Large intestine (tissue), 3 donors: ENCODE data around the gene TMEM213. TPM values are rescaled to one million over a fixed set of nuclear protein-coding genes. Genes with fewer than 3 reads are reported as not detected.

Experiments used
- DNase-seq, 2 donors: peaks; one replicate each; pipeline versions ENCODE4 v3.0.0 to v3.0.0-alpha.2; 2013
- H3K27ac ChIP-seq: one replicate; pipeline ENCODE4 v1.5.1; 2013; ENCODE audit warnings: low read length
- H3K27me3 ChIP-seq: 2 replicates; pipeline ENCODE4 v1.6.1; 2013; ENCODE audit warnings: low read length; ENCODE audit not compliant: control insufficient read depth, insufficient read depth
- H3K36me3 ChIP-seq: 2 replicates; pipeline ENCODE4 v1.6.1; 2013; ENCODE audit warnings: low read length; ENCODE audit not compliant: control insufficient read depth, insufficient read depth
- H3K4me1 ChIP-seq: one replicate; pipeline ENCODE4 v1.6.1; 2013; ENCODE audit warnings: low read length; ENCODE audit not compliant: control insufficient read depth, insufficient read depth
- H3K4me3 ChIP-seq: one replicate; pipeline ENCODE4 v1.5.1; 2013; ENCODE audit warnings: low read length
- H3K9me3 ChIP-seq: one replicate; pipeline ENCODE4 v1.6.1; 2013; ENCODE audit warnings: mild to moderate bottlenecking, low read depth, low read length, moderate library complexity; ENCODE audit not compliant: control insufficient read depth
- WGBS: methylation state at CpG from one replicate; pipeline ENCODE4 v1.1.5; 2013; ENCODE audit warnings: low lambda C conversion rate; ENCODE audit not compliant: insufficient coverage; 5-methylcytosine and 5-hydroxymethylcytosine counted together
- polyA plus RNA-seq: library from polyadenylated mRNA; unstranded; fragments of 120-200 nt; gene quantifications from one replicate; pipeline ENCODE4 v1.2.1, GENCODE V29; 2013

The TMEM213 gene
- polyA plus RNA-seq, 1 donor: 0.01 TPM

DNA sequence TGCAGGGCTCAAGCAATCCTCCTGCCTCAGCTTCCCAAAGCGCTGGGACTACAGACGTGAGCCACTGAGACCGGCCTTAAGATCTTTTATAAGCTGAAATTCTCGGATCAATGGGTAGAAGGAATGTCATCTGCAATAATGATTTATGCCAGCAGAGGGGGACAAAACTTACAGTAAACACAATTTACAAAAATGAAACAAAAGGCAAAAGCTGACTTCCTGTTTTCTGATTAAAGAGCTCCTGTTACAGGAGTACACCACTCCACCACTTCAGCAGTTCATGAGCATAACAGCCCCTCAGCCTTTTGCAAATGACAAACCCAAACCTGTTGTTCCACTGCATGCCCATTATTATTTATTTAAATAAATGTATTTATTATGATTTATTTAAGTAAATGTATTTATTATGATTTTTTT, 88.7 kb downstream of the TMEM213 start:
- Histone ChIP-seq H3K36me3 (no peaks in the 10 kb centered on the region), H3K4me3 (no peak overlapping the region), H3K4me1 (no peaks in the 10 kb centered on the region), H3K27ac (no peak overlapping the region), H3K27me3 (no peaks in the 10 kb centered on the region), H3K9me3 (no peaks in the 10 kb centered on the region)
- DNase-seq: peak in 1 of 2 donors; percentile 43
- no CpG with 5 or more reads among the region's 4 CpGs for WGBS

DNA sequence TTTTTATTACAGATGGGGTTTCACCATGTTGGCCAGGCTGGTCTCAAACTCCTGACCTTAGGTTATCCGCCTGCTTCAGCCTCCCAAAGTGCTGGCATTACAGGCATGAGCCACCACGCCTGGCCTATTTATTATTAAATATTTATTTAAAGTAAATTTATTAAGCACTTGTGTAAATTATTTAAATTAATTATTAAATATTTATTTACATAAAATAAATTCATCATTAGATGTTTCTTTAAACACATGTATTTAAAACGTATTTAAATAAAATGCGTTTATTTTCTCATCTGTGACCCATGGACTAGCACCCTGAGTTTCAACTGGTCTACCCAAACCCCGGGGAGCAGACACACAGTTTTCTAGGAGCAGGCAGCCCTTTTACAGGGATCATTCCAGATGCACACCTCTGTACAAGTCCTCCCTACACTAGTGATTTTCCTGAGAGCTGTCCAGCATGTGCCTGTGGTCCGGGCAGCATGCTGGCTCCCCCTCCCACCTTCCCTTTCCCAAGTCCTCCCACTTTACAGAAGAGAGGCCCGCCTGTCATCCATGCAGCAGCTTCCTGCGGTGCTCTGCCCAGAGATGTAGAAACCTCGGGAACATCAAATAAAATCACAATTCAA, 89.4 kb downstream of the TMEM213 start:
- no peak for DNase-seq
- H3K4me3 ChIP-seq: no peak overlapping the region
- no peaks in the 10 kb centered on the region for H3K36me3 ChIP-seq
- no peaks in the 10 kb centered on the region for H3K4me1 ChIP-seq
- H3K27ac ChIP-seq: no peak overlapping the region
- WGBS: 86% methylated on average over 2 of the region's 9 CpGs
- no peaks in the 10 kb centered on the region for H3K27me3 ChIP-seq
- H3K9me3 ChIP-seq: no peaks in the 10 kb centered on the region

Other genes with a start within 250 kb of the TMEM213 start
- gene SVOPL, start 96.6 kb upstream of the TMEM213 start, polyA plus RNA-seq: 6.4 TPM
- gene ATP6V0A4, start 202 bp downstream of the TMEM213 start, polyA plus RNA-seq: 0.12 TPM
- gene KIAA1549, start 183.4 kb downstream of the TMEM213 start, polyA plus RNA-seq: 3.9 TPM
- 13.1 TPM for gene ZC3HAV1L, start 238.0 kb downstream of the TMEM213 start, polyA plus RNA-seq